AG09309 (cell line): ENCODE data around the gene CHD5.

Experiments used
- DNase-seq: peaks from one replicate; pipeline ENCODE4 v3.0.0-alpha.2; 2010; ENCODE audit warnings: low read depth
- H3K4me3 ChIP-seq: 2 replicates; pipeline ENCODE4 v1.5.1; 2011; ENCODE audit warnings: mild to moderate bottlenecking, low read depth, low read length, moderate library complexity; ENCODE audit not compliant: control insufficient read depth
- TF ChIP-seq, protein P1 (sequence below): IDR thresholded peaks from 2 replicates; pipeline ENCODE4 v1.5.1; 2011; ENCODE audit warnings: mild to moderate bottlenecking, low read depth, low read length, inconsistent platforms; ENCODE audit not compliant: insufficient read depth, control insufficient read depth; ENCODE audit errors: missing control alignments

The CHD5 gene

DNA sequence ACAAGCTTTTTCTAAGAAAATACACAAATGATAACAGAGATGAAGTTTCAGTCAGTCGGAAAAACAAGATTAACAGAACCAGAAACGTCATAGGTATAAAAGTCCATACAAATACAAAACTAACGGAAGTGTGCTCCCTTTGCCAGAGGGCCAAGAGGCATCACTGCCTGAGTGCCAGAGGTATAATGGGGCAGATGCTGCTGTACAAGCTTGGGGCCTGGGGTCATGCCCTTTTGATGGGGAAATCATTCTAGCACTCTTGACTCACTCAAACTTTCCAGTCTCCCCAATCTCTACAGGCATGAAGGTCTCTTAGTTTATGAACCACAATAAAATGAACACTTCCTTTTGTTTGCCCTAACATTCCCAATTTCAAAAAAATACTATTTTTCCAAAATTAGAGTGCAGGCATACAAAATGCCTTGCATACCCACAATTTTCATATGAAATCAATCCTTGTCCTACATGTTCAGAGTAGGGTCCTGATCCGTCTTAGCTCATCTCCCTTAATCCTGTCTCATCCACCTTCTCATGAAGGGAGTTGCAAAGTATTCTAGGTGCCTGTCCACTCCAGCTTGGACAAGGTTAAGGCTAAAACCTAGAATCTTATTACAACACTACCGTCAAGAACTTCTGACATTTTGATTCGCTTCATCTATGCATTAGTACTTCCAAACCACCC lies 17.8 kb upstream of the CHD5 start:
- no peak for DNase-seq
- TF ChIP-seq, protein P1, sequence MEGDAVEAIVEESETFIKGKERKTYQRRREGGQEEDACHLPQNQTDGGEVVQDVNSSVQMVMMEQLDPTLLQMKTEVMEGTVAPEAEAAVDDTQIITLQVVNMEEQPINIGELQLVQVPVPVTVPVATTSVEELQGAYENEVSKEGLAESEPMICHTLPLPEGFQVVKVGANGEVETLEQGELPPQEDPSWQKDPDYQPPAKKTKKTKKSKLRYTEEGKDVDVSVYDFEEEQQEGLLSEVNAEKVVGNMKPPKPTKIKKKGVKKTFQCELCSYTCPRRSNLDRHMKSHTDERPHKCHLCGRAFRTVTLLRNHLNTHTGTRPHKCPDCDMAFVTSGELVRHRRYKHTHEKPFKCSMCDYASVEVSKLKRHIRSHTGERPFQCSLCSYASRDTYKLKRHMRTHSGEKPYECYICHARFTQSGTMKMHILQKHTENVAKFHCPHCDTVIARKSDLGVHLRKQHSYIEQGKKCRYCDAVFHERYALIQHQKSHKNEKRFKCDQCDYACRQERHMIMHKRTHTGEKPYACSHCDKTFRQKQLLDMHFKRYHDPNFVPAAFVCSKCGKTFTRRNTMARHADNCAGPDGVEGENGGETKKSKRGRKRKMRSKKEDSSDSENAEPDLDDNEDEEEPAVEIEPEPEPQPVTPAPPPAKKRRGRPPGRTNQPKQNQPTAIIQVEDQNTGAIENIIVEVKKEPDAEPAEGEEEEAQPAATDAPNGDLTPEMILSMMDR, result no peak
- peak overlapping the region; percentile 91 for H3K4me3 ChIP-seq

DNA sequence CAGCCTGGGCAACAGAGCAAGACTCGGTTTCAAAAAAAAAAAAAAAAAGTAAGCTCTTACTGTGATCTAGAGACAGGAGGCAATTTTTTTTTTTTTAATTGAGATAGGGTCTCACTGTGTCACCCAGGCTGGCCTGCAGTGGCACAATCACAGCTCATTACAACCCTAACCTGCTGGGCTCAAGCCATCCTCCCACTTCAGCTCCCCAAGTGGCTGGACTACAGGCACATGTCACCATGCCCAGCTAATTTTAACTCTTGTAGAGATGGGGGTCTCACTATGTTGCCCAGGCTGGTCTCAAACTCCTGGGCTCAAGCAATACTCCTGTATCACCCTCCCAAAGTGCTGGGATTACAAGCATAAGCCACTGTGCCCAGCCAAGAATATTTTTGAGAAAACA lies 11.8 kb upstream of the CHD5 start:
- TF ChIP-seq, protein P1, result no peak
- DNase-seq, result no peak

DNA sequence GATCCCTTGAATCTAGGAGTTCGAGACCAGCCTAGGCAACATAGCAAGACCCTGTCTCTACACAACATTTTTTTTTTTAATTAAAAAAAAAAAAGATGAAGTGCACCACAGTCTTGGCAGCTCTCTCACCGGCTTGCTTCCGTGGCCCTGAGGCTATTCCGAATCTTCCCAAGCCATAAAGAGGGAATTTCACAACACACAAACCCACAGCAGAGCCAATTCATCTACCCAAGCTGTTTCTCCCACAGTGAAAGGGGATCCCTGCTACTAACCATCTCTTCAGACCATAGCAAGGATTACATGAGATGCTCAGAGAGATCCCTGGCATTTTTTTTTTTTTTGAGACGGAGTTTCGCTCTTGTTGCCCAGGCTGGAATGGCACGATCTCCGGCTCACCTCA lies 8.3 kb upstream of the CHD5 start:
- no peak overlapping the region for H3K4me3 ChIP-seq
- DNase-seq, result peak; percentile 71

More for the DNA sequence above, 11.8 kb upstream of the CHD5 start:
- no peak overlapping the region for H3K4me3 ChIP-seq

DNA sequence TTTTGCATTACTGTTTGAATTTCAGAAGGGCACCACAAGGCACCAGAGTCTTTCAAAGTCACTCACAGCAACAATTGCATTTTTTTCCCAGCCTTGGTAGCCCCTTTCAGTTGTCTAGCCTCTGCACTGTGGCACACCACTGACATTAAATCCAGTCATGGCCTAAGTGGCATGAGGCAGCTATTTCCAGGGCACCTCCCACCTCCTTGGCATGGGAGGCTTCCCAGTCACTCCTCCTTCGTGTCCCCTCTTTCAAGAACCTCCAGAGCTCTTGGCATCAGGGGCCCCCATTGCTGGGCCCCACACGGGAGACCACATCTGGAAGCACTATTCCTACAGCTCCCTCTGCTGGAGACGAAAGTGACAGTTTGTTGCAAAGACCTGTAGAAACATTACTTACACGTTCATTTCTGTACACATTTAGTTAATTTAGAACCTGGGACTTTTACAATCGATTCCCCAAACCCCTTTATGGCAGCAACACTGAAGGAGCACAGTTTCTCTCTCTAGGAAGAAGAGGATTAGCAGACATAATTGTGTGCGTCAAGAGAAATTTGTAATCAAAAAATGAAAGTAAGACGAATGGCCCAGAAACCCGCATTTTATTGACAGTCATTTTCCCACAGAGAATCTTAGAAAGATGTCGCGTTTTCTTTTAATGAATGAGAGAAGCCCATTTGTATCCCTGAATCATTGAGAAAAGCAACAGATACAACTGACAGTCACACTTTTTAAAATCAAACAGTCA lies 5.7 kb upstream of the CHD5 start:
- no peak for DNase-seq
- H3K4me3 ChIP-seq, result no peak overlapping the region
- TF ChIP-seq, protein P1, result peak; percentile 55

More for the DNA sequence above, 8.3 kb upstream of the CHD5 start:
- TF ChIP-seq, protein P1, result no peak

DNA sequence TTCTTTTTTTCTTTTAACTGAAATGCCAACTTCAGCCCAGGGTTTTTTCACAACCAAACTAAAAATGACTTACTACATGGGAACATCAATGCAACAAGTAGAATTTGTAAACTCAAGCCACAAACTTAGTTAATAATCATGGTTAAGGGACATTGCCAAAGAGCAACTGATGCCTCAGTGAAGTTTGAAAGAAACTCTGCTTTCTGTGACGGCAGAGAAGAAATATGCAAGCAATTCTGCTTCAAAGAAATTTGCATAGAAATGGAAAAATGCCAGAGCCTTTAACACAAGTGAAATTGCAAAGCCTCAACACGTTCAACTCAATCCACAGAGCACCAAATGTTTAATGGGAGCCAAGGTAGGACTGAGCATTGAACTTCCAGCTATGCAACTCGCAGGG lies 5.0 kb upstream of the CHD5 start:
- DNase-seq, result peak; percentile 78

DNA sequence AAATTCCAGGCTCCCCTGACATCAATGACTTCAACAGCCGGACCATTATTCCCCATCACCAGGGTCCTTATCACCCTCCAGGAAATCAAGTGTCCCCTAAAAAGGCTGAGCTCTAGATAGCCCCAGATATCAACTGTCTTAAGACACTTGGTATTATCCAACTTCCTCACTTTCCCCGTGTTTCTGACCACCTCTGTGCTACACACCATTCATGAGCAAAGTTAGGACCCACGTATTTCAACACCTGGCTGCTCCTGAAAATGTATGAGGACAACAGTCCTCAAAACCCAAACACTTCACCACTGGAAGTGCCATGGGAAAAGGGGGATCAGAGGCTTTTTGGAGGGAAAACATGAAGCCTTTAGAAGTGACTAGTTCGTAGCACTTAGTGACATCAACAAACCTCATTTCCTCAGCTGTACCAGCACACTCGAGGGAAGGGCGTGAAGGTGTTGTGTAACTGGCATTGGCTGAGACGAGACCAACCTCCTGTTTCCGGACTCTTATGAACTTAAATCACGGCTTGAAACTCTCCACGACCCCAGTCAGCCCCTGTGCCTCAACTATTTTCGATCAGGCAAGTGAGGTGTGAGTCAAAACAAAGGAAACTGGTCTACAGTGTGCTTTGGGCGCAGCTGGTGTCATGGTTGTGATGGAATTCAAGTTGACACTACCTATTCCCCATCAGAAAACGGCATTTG lies 4.1 kb upstream of the CHD5 start:
- TF ChIP-seq, protein P1, result no peak
- no peak for DNase-seq
- no peak overlapping the region for H3K4me3 ChIP-seq

More for the DNA sequence above, 5.0 kb upstream of the CHD5 start:
- no peak overlapping the region for H3K4me3 ChIP-seq
- TF ChIP-seq, protein P1, result no peak
